Endothelial cell of umbilical vein (primary cell): Measurements from ENCODE around the gene CHMP6.

Source experiments
- POLR2A ChIP-seq: IDR thresholded peaks from 2 replicates; pipeline ENCODE4 v1.6.1; 2012; ENCODE audit warnings: low read depth, mild to moderate bottlenecking, control low read depth, low read length
- POLR2AphosphoS5 ChIP-seq: IDR thresholded peaks from 2 replicates; pipeline ENCODE4 v1.6.1; 2012; ENCODE audit warnings: low read depth, mild to moderate bottlenecking, control low read depth, low read length, moderate library complexity; ENCODE audit not compliant: insufficient read depth
- TF ChIP-seq, protein P1 (sequence below), 2 donors: IDR thresholded peaks; 1 replicate in 1 of 2; 2 replicates in 1 of 2; pipeline ENCODE4 v1.5.1; 2011; ENCODE audit warnings: low read length in 2 of 2, mild to moderate bottlenecking in 2 of 2, moderate library complexity in 2 of 2, control low read depth in 1 of 2, inconsistent platforms in 1 of 2, low read depth in 1 of 2; ENCODE audit not compliant: insufficient read depth in 1 of 2; ENCODE audit errors: extremely low read depth in 1 of 2

GRCh38 chr17:80998748-80999535, 7.3 kb downstream of the CHMP6 start:
- TF ChIP-seq, protein P1, sequence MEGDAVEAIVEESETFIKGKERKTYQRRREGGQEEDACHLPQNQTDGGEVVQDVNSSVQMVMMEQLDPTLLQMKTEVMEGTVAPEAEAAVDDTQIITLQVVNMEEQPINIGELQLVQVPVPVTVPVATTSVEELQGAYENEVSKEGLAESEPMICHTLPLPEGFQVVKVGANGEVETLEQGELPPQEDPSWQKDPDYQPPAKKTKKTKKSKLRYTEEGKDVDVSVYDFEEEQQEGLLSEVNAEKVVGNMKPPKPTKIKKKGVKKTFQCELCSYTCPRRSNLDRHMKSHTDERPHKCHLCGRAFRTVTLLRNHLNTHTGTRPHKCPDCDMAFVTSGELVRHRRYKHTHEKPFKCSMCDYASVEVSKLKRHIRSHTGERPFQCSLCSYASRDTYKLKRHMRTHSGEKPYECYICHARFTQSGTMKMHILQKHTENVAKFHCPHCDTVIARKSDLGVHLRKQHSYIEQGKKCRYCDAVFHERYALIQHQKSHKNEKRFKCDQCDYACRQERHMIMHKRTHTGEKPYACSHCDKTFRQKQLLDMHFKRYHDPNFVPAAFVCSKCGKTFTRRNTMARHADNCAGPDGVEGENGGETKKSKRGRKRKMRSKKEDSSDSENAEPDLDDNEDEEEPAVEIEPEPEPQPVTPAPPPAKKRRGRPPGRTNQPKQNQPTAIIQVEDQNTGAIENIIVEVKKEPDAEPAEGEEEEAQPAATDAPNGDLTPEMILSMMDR (IDR thresholded peaks at IDR 0.05; ENCODE audit: extremely low read depth in 1 of 2, insufficient read depth in 1 of 2, low read depth in 1 of 2, low read length in 2 of 2): no peak
- TF ChIP-seq POLR2A (no peak), POLR2AphosphoS5 (no peak)
